Mesenchymal stem cell (in vitro differentiated cells and primary cell): ENCODE results near the gene DNAI2.

Experiments used
- DNase-seq: peaks from one replicate; pipeline ENCODE4 v3.0.0-alpha.2; 2013
- H2AFZ ChIP-seq: one replicate; pipeline ENCODE4 v1.6.1; 2013; ENCODE audit warnings: low read depth, mild to moderate bottlenecking, control low read depth, inconsistent platforms, low read length, moderate library complexity
- H2AK5ac ChIP-seq: 2 replicates; pipeline ENCODE4 v1.6.1; 2013; ENCODE audit warnings: low read length, moderate library complexity, mild to moderate bottlenecking, inconsistent platforms; ENCODE audit not compliant: severe bottlenecking
- H2BK120ac ChIP-seq: one replicate; pipeline ENCODE4 v1.6.1; 2013; ENCODE audit warnings: low read depth, mild to moderate bottlenecking, inconsistent platforms, low read length, moderate library complexity
- H2BK12ac ChIP-seq, 2 experiments: one replicate each; pipeline ENCODE4 v1.6.1; 2013; ENCODE audit warnings: inconsistent platforms in 2 of 2, low read length in 2 of 2, mild to moderate bottlenecking in 2 of 2, moderate library complexity in 2 of 2, control low read depth in 1 of 2
- H2BK15ac ChIP-seq: one replicate; pipeline ENCODE4 v1.6.1; 2013; ENCODE audit warnings: mild to moderate bottlenecking, low read depth, inconsistent platforms; ENCODE audit not compliant: poor library complexity, severe bottlenecking
- H2BK5ac ChIP-seq: 2 replicates; pipeline ENCODE4 v1.6.1; 2013; ENCODE audit warnings: low read depth, mild to moderate bottlenecking, low read length, control low read depth, inconsistent platforms; ENCODE audit not compliant: poor library complexity, severe bottlenecking
- H3K14ac ChIP-seq, 2 experiments: one replicate each; pipeline ENCODE4 v1.6.1; 2013; ENCODE audit warnings: inconsistent platforms in 2 of 2, low read length in 2 of 2, control low read depth in 1 of 2, mild to moderate bottlenecking in 1 of 2, moderate library complexity in 1 of 2
- H3K18ac ChIP-seq, 2 experiments: one replicate each; pipeline ENCODE4 v1.6.1; 2013; ENCODE audit warnings: inconsistent platforms in 2 of 2, low read length in 2 of 2, control low read depth in 1 of 2, low read depth in 1 of 2, mild to moderate bottlenecking in 1 of 2
- H3K23ac ChIP-seq, 2 experiments: one replicate each; pipeline ENCODE4 v1.6.1; 2013; ENCODE audit warnings: inconsistent platforms in 2 of 2, low read length in 2 of 2, mild to moderate bottlenecking in 2 of 2, moderate library complexity in 2 of 2, control low read depth in 1 of 2
- H3K27ac ChIP-seq: 2 replicates; pipeline ENCODE4 v1.5.1; 2013; ENCODE audit warnings: mild to moderate bottlenecking, moderate library complexity, low read length, control low read depth, inconsistent platforms; ENCODE audit not compliant: poor library complexity, severe bottlenecking
- H3K27me3 ChIP-seq, 2 experiments: 2 replicates each; pipeline versions ENCODE4 v1.6.1 to v1.7.0; 2013; ENCODE audit warnings: low read length in 2 of 2, mild to moderate bottlenecking in 2 of 2, moderate library complexity in 2 of 2, control low read depth in 1 of 2, inconsistent platforms in 1 of 2; ENCODE audit not compliant: control insufficient read depth in 1 of 2, insufficient read depth in 1 of 2
- H3K36me3 ChIP-seq, 2 experiments: 2 replicates each; pipeline versions ENCODE4 v1.6.1 to v1.7.0; 2013; ENCODE audit warnings: low read length in 2 of 2, control low read depth in 1 of 2, inconsistent platforms in 1 of 2, low read depth in 1 of 2, mild to moderate bottlenecking in 1 of 2; ENCODE audit not compliant: insufficient read depth in 2 of 2, control insufficient read depth in 1 of 2
- H3K4ac ChIP-seq, 2 experiments: one replicate each; pipeline ENCODE4 v1.6.1; 2013; ENCODE audit warnings: inconsistent platforms in 2 of 2, low read length in 2 of 2, mild to moderate bottlenecking in 2 of 2, moderate library complexity in 2 of 2, control low read depth in 1 of 2, low read depth in 1 of 2
- H3K4me1 ChIP-seq: 2 replicates; pipeline ENCODE4 v1.6.1; 2013; ENCODE audit warnings: low read depth, low read length, control low read depth; ENCODE audit not compliant: control insufficient read depth, insufficient read depth
- H3K4me2 ChIP-seq: 2 replicates; pipeline ENCODE4 v1.6.1; 2013; ENCODE audit warnings: low read length, mild to moderate bottlenecking, inconsistent platforms; ENCODE audit not compliant: poor library complexity, severe bottlenecking
- H3K4me3 ChIP-seq, 2 experiments: 2 replicates each; pipeline versions ENCODE4 v1.5.1 to v1.7.0; 2013; ENCODE audit warnings: low read length in 2 of 2, mild to moderate bottlenecking in 2 of 2, control low read depth in 1 of 2, low read depth in 1 of 2; ENCODE audit not compliant: insufficient read depth in 1 of 2
- H3K79me1 ChIP-seq: replicated peaks from 2 replicates; pipeline ENCODE4 v1.6.1; 2013; ENCODE audit warnings: mild to moderate bottlenecking, control low read depth, low read length, inconsistent platforms; ENCODE audit not compliant: poor library complexity, severe bottlenecking
- H3K9ac ChIP-seq: 2 replicates; pipeline ENCODE4 v1.7.0; 2013; ENCODE audit warnings: mild to moderate bottlenecking, low read length, moderate library complexity
- H3K9me3 ChIP-seq: 2 replicates; pipeline ENCODE4 v1.7.0; 2013; ENCODE audit warnings: mild to moderate bottlenecking, low read length; ENCODE audit not compliant: control insufficient read depth
- H4K8ac ChIP-seq: one replicate; pipeline ENCODE4 v1.6.1; 2013; ENCODE audit warnings: inconsistent platforms, mild to moderate bottlenecking, low read length, moderate library complexity
- H4K91ac ChIP-seq: one replicate; pipeline ENCODE4 v1.6.1; 2013; ENCODE audit warnings: mild to moderate bottlenecking, low read length, inconsistent platforms
- WGBS: methylation state at CpG from one replicate; pipeline ENCODE4 v1.1.7; 2013; ENCODE audit warnings: mixed read lengths; 5-methylcytosine and 5-hydroxymethylcytosine counted together

Gene DNAI2

DNA sequence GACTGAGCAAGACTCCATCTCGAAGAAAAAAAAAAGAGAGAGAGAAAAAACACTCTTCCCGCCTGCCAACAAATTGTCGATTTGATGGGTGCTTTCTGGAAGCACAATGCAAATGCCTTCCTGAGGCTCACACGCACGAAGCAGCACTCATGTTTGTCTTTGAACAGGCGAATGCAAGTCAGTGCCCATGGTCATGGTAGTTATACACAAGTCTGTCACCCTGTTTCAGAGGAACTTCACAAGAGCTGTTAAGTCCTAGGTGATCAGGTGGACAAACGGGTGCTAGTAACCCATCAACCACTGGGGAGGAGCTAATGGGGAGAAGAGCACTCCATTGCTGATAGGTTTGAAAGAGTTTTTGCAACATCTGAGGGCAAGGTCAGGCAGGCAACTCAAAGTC, 6.5 kb upstream of the DNAI2 start:
- 86% methylated on average over 7 of the region's 7 CpGs for WGBS
- no peak overlapping the region for H4K8ac ChIP-seq
- no peaks in the 10 kb centered on the region for H3K79me1 ChIP-seq
- no peaks in the 10 kb centered on the region for H3K36me3 ChIP-seq
- H3K9ac ChIP-seq, result no peak overlapping the region
- no peak overlapping the region for H2AK5ac ChIP-seq
- H3K4ac ChIP-seq, result no peak overlapping the region
- H3K4me1 ChIP-seq, result no peaks in the 10 kb centered on the region
- no peak for DNase-seq
- H3K18ac ChIP-seq, result no peak overlapping the region
- no peaks in the 10 kb centered on the region for H3K9me3 ChIP-seq
- peaks cover 5 to 47% of the 10 kb centered on the region in 2 experiments for H3K27me3 ChIP-seq
- no peak overlapping the region for H3K14ac ChIP-seq
- no peak overlapping the region for H3K4me3 ChIP-seq
- no peak overlapping the region for H3K23ac ChIP-seq
- H2AFZ ChIP-seq, result no peak overlapping the region
- H2BK120ac ChIP-seq, result no peak overlapping the region
- H2BK5ac ChIP-seq, result no peak overlapping the region
- H3K27ac ChIP-seq, result no peak overlapping the region
- H2BK15ac ChIP-seq, result no peak overlapping the region
- no peak overlapping the region for H4K91ac ChIP-seq
- no peak overlapping the region for H3K4me2 ChIP-seq
- no peak overlapping the region for H2BK12ac ChIP-seq

DNA sequence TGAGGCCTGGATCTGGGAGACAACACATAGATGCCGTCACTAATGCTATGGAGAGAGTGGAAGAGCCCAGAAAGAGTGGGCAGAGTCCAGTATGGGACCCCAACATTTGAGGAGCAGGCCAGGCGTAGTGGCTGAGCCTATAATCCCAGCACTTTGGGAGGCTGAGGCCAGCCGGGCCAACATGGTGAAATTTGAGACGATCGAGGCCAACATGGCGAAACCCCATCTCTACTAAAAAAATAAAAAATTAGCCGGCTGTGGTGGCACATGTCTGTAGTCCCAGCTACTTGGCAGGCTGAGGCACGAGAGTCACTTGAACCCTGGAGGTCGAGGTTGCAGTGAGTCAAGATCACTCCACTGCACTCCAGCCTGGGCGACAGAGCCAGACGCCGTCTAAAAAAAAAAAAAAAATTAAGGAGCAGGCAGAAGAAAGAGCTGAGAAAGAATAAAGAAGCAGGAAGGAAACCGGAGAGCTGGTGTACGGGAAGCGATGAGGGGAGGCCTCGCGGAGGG, 6.0 kb upstream of the DNAI2 start:
- no peak overlapping the region for H4K8ac ChIP-seq
- no peak overlapping the region for H3K18ac ChIP-seq
- no peak overlapping the region for H2BK12ac ChIP-seq
- no peak overlapping the region for H3K4ac ChIP-seq
- H4K91ac ChIP-seq, result no peak overlapping the region
- H3K23ac ChIP-seq, result no peak overlapping the region
- H3K36me3 ChIP-seq, result no peaks in the 10 kb centered on the region
- H3K9me3 ChIP-seq, result no peaks in the 10 kb centered on the region
- no peak overlapping the region for H3K27ac ChIP-seq
- H2AFZ ChIP-seq, result no peak overlapping the region
- H3K4me3 ChIP-seq, result no peak overlapping the region
- H2BK15ac ChIP-seq, result no peak overlapping the region
- H2BK5ac ChIP-seq, result no peak overlapping the region
- no peak overlapping the region for H3K4me2 ChIP-seq
- no peak for DNase-seq
- H3K9ac ChIP-seq, result no peak overlapping the region
- WGBS, result 70% methylated on average over 16 of the region's 17 CpGs
- no peak overlapping the region for H2BK120ac ChIP-seq
- H3K14ac ChIP-seq, result no peak overlapping the region
- peaks cover 2% of the 10 kb centered on the region for H3K4me1 ChIP-seq
- H3K79me1 ChIP-seq, result no peaks in the 10 kb centered on the region
- H2AK5ac ChIP-seq, result no peak overlapping the region
- peaks cover 9 to 43% of the 10 kb centered on the region in 2 experiments for H3K27me3 ChIP-seq

DNA sequence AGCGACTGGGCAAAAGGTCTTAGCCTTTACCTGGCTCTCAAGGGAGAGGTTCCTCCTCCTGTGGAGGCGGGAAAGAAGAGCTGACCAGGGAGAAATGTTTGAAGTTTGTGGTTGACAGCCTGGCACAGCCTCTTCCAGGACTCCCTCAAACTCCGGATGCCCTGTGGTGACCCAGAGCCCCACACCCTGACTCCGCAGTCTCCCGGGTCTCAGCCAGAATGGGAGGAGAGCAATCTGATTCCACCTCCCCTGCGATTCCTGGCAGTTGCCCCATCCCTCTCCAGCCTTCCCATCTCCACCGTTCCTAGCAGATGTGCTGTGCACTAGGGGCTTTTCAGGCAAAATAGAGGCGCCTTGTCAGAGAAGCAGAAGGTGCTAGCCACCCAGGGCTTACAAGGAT, 5.5 kb upstream of the DNAI2 start:
- Histone ChIP-seq H4K8ac (no peak overlapping the region), H3K14ac (no peak overlapping the region), H2AFZ (no peak overlapping the region), H3K23ac (no peak overlapping the region), H2BK120ac (no peak overlapping the region), H2AK5ac (no peak overlapping the region), H3K18ac (no peak overlapping the region), H3K9ac (no peak overlapping the region), H4K91ac (no peak overlapping the region), H3K4me3 (no peak overlapping the region), H2BK12ac (no peak overlapping the region), H3K27ac (no peak overlapping the region), H2BK15ac (no peak overlapping the region), H3K9me3 (no peaks in the 10 kb centered on the region), H2BK5ac (no peak overlapping the region), H3K4ac (no peak overlapping the region), H3K79me1 (no peaks in the 10 kb centered on the region), H3K36me3 (no peaks in the 10 kb centered on the region), H3K4me2 (no peak overlapping the region), H3K27me3 (peaks cover 11 to 40% of the 10 kb centered on the region in 2 experiments), H3K4me1 (peaks cover 2% of the 10 kb centered on the region)
- no peak for DNase-seq
- 86% methylated on average over 8 of the region's 8 CpGs for WGBS

DNA sequence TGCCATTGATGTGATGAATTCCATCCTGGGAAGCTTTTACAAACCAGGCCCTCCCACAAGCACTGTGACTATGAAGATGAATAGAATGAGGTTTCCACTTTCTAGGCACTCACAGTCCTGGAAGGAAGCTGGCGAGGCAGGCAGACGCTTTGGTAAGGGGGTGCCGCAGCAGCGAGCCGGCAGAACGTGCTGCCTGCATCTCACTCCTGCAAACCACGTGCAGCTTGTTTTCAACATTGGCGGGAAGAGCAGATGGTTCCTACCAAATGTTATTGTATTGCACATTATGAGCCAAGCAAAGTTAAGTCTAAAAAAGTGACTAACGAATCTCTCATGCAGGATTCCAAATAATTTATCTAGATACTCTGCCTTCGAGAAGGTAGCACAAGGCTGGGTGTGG, 3.7 kb upstream of the DNAI2 start:
- H3K79me1 ChIP-seq, result no peaks in the 10 kb centered on the region

More for the DNA sequence above, 3.7 kb upstream of the DNAI2 start:
- Histone ChIP-seq H2BK120ac (no peak overlapping the region), H2BK12ac (no peak overlapping the region), H2BK15ac (no peak overlapping the region), H3K18ac (no peak overlapping the region), H2BK5ac (no peak overlapping the region), H3K9me3 (no peaks in the 10 kb centered on the region), H3K27me3 (peaks cover 28 to 58% of the 10 kb centered on the region in 2 experiments), H4K91ac (no peak overlapping the region), H3K4ac (no peak overlapping the region), H3K27ac (no peak overlapping the region), H2AFZ (no peak overlapping the region), H3K4me3 (no peak overlapping the region), H3K36me3 (no peaks in the 10 kb centered on the region), H3K23ac (no peak overlapping the region), H3K4me2 (no peak overlapping the region), H3K14ac (no peak overlapping the region), H2AK5ac (no peak overlapping the region), H3K4me1 (peaks cover 2% of the 10 kb centered on the region), H4K8ac (no peak overlapping the region), H3K9ac (no peak overlapping the region)
- no peak for DNase-seq
- whole genome bisulfite sequencing, result 92% methylated on average over 10 of the region's 10 CpGs
